ENCODE measurements around the gene FAM117B. TPM values are rescaled to one million over a fixed set of nuclear protein-coding genes. Genes with fewer than 3 reads are reported as not detected.

The FAM117B gene
- total RNA-seq, 1 donor from 2014 or later, result 7.1 TPM

- DNase-seq (ENCODE audit: low read depth), result no peak
- no peak for TF ChIP-seq CTCF (conservative IDR thresholded peaks at IDR 0.05; ENCODE audit: low read depth, low read length)
- no peak overlapping the region for H3K4me3 ChIP-seq (ENCODE audit: low read depth, low read length)
Measured at GRCh38 chr2:202814226-202814625, 179.5 kb downstream of the FAM117B start.

- no peak overlapping the region for H3K4me3 ChIP-seq (ENCODE audit: low read depth, low read length)
- DNase-seq (ENCODE audit: low read depth), result no peak
- TF ChIP-seq CTCF (conservative IDR thresholded peaks at IDR 0.05; ENCODE audit: low read depth, low read length), result no peak
Measured at GRCh38 chr2:202815548-202816360, 181.0 kb downstream of the FAM117B start.

GRCh38 chr2:202817771-202818170 lies 183.0 kb downstream of the FAM117B start:
- no peak for TF ChIP-seq CTCF (conservative IDR thresholded peaks at IDR 0.05; ENCODE audit: low read depth, low read length)

GRCh38 chr2:202818321-202818720 lies 183.6 kb downstream of the FAM117B start:
- TF ChIP-seq CTCF (conservative IDR thresholded peaks at IDR 0.05; ENCODE audit: low read depth, low read length), result no peak
- H3K4me3 ChIP-seq (ENCODE audit: low read depth, low read length), result no peak overlapping the region
- DNase-seq (ENCODE audit: low read depth), result no peak

More at GRCh38 chr2:202817771-202818170, 183.0 kb downstream of the FAM117B start:
- H3K4me3 ChIP-seq (ENCODE audit: low read depth, low read length), result no peak overlapping the region
- DNase-seq (ENCODE audit: low read depth), result no peak

Other genes starting within 250 kb of the FAM117B start
- 1.7 and 3.3 TPM in 2 replicates for gene ICA1L, start 236.8 kb downstream of the FAM117B start, total RNA-seq